GM13977 (cell line): ENCODE measurements around the gene AMFR.

Experiments used
- DNase-seq: peaks from one replicate; pipeline ENCODE4 v3.0.0; 2012; ENCODE audit warnings: low spot score
- CTCF ChIP-seq: IDR thresholded peaks from 2 replicates; pipeline ENCODE4 v1.5.1; 2012; ENCODE audit warnings: mild to moderate bottlenecking, control low read depth; ENCODE audit not compliant: insufficient read depth; ENCODE audit errors: extremely low read depth, missing control alignments
- in situ Hi-C: fragments of 300-500 bp; cut with MboI; formaldehyde crosslinking; loops from one replicate; pipeline ENCODE4 v1.12.0; 2022; ENCODE audit warnings: low sequenced_read_pairs, low pct_unique_long_range_greater_than_20kb, mixed read lengths, inconsistent platforms; ENCODE audit not compliant: unreplicated experiment

AMFR gene

DNA sequence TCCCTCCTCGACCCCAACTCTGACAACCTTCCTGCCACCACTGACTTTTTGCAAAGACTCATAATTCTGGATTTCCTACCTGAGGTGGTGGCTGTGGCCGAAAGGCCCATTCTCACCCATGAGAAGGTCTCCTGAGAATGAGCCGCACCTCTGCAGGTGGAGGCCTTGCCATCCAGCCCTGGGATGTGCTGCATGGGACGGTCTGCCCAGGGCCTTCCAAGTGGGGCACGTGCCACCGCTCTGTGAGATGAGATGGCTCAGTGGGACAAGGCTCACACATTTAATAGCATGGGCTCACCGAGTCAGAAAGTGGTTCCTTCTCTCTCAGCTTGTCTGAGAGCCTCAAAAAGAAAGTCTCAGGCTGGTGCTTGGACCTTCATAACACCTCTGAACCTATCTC is 112.8 kb downstream of the AMFR start:
- no peak for DNase-seq
- in situ Hi-C loops, result no loop called here
- no peak for TF ChIP-seq CTCF

GRCh38 chr16:56312028-56312300 is 113.4 kb downstream of the AMFR start:
- no peak for TF ChIP-seq CTCF
- in situ Hi-C loops, result no loop called here
- DNase-seq, result no peak
